ENCODE data around the gene LGI1.
"Not testable (repeated sequence)": the region's sequence is repeated elsewhere in the genome, so short reads cannot be mapped to it uniquely, and the experiment has no call there.

Gene LGI1

DNA sequence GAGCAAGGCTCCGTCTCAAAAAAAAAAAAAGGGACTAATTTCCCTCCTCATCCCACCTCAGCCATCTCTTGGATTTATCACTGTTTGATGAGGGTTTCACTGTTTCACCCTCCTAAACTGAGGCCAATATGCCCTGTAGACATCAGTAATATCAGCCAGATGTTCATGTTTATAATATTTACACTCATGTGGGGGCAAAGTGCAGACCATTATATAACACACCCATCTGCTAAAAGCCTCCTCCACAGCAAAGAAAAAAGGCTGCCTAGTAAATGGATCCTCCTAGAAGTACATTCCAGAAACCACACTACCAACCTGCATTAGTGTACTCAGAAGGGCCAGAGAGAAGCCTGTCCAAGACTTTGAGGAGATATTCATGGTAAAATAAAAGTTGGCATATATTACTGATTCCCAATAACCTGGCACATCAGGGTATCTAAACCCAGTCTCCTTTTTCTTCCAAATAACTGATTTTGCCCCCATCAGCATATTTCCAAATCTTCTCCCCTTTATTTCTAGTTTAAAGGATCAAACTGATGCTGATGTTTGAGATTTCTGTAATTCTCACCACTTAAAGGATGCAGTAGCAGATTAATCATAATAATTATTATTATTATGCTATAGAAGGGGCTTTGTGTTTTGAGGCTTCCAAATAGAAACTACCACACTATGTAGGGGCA, 55.1 kb downstream of the LGI1 start:
- no peak for DNase-seq

GRCh38 chr10:93813507-93814465, 56.0 kb downstream of the LGI1 start:
- DNase-seq: no peak

- no peak for DNase-seq
These were observed 57.8 kb downstream of the LGI1 start for GRCh38 chr10:93815304-93816096.

GRCh38 chr10:93816123-93816747, 58.5 kb downstream of the LGI1 start:
- no peak for DNase-seq

DNA sequence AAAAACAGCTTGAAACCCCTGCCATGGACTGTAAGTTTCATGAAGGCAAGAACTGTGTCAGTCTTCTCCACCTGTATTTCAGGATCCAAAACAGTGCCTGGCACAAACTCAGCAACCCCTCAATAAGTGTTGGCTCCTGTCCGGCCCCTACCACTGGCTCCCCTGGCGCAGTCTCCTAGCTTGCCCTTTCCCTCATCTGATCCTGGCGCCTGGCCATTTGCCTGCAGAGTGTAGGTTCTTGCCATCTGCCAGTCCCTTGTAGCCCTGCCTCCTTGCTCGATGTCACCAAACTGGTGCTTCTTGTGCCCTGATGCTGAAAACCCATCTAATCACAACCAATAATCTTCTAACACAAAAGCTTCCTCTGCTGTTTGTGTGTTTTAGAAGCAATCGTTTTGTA, 60.4 kb downstream of the LGI1 start:
- no peak for DNase-seq

DNA sequence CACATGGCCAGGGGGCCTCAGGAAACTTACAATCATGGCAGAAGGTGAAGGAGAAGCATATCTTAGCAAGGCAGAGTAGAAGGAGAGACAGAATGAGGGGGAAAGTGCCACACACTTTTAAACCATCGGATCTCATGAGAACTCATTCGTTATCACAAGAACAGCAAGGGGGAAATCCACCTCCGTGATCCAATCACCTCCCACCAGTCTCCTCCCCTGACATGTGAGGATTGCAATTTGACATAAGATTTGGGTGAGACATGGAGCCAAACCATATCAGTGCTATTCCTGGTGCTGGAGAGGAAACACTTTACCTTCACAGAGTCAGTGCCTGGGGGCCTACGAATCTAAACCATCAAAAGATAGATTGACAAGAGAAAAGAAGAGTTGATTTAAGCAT, 61.8 kb downstream of the LGI1 start:
- DNase-seq: no peak

DNA sequence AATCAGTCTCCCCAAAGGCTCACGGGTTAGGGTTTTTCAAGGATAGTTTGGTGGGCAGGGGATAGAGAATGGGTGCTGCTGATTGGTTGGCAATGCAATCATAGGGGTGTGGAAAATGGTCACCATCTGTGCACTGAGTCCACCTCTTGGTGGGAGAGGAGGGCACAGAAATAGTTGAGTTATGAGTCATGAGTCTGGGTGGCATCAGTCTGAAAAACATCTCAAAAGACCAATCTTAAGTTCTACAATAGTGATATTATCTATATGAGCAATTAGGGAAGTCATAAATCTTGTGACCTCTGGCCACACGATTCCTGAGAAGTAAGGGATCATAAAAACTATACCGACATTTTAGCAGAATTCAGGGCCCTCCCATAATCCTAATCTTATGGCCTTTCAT, 62.7 kb downstream of the LGI1 start:
- DNase-seq: no peak

- DNase-seq: no peak
These were observed 63.5 kb downstream of the LGI1 start for GRCh38 chr10:93821051-93821772.

- no peak for DNase-seq
These were observed 68.6 kb downstream of the LGI1 start for GRCh38 chr10:93826355-93826754.

- DNase-seq: no peak
These were observed 69.5 kb downstream of the LGI1 start for GRCh38 chr10:93827056-93827804.

DNA sequence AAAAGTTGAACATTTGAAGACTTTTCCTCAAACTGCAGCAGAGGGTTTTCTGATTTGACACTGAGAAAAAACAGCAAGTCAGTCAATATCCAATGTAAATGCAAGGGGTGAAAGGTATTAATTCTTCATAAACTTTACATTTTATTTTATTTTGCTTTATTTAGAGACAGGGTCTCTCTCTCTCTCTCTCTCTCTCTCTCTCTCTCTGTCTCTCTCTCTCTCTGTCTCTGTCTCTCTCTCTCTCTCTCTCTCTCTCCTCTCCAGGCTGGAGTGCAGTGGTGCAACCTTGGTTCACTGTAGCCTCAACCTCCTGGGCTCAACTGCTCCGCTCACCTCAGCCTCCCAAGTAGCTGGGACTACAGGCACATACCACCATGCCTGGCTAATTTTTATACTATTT, 73.3 kb downstream of the LGI1 start:
- not testable (repeated sequence) for DNase-seq

GRCh38 chr10:93835770-93836169, 78.0 kb downstream of the LGI1 start:
- DNase-seq: no peak

DNA sequence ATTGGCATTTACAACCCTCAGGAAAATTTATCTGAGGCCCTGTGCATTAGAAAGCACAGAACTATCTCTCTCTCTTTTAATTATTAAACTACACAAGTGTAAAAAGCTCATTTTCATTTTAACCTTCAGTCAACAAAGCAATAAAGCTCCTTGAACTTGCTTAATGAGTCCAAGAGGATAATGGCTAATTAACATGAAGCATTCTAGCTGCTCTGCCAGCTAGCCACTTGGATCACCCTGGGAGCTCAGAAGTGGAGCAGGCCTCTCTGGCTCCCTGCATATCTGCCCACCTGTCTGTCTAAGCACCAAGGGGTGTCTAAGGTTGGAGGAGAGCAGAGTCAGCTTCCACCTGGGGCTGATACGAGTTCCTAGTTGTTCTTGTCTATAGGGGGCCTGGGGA, 80.1 kb downstream of the LGI1 start:
- no peak for DNase-seq

DNA sequence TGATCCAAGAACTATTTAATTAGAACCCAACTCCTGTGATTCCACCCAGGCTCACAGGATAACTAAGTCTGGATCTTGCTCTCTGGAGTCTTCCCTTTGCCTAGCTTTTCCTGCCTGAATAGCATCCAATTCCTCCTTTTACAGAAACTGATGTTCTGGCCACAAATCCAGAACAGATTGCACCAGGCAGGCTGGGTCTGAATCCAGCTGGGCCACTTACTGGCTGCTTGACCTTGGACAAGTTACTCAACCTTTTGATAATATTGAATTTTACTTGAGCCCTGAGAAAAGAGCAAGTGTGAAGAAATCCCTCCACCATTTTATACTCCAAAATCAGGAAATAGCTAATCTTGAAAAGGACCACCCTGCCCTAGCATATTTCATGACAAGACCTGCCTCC, 80.5 kb downstream of the LGI1 start:
- no peak for DNase-seq

DNA sequence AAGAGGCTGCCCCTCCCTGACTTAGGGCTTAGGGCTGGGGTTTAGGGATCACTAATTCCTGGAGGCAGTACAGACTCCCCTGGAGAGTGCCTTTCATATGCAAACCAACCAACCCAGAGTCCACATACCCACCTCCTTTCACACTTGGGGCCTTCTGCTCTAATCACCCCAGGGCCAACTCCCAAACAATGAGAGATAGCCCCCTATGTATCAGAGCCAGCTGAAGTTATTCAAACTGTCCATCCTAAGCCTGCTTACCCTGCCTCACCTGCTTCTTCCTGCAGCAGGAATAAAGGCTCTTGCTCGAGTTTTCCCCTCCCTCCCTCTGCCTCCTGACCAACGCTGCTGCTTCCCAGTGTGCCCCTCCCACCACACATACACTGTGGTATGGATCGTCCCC, 84.2 kb downstream of the LGI1 start:
- DNase-seq: no peak

DNA sequence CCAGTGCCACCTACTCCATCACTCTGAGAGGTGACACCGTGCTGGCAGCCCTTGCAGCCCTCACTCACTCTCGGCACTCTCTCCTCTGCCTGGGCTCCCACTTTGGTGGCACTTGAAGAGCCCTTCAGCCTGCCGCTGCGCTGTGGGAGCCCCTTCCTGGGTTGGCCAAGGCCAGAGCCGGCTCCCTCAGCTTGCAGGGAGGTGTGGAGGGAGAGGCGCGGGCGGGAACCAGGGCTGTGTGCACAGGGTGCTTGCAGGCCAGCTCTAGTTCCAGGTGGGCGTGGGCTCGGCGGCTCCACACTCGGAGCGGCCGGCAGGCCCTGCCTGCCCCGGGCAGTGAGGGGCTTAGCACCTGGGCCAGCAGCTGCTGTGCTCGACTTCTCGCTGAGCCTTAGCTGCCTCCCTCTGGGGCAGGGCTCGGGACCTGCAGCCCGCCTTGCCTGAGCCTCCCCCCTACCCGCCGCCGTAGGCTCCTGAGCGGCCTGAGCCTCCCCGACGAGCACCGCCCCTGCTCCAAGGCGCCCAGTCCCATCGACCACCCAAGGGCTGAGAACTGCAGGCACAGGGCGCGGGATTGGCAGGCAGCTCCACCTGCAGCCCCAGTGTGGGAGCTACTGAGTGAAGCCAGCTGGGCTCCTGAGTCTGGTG, 87.4 kb downstream of the LGI1 start:
- DNase-seq: no peak

Measured in NCI-H1436 treated with DMSO at 0.1 percent for 48 hours (cell line).